ENCODE results near the gene CFAP410. TPM values are rescaled to one million over a fixed set of nuclear protein-coding genes. Genes with fewer than 3 reads are reported as not detected.

Gene CFAP410
- total RNA-seq, 1 donor from 2014 or later = 10.4 TPM

- no peak overlapping the region for H3K9ac ChIP-seq (ENCODE audit: low read length)
- DNase-seq (ENCODE audit: low read depth) (no peak), FAIRE-seq (no peak)
- H3K9me3 ChIP-seq (ENCODE audit: insufficient read depth, low read depth, low read length) = no peaks in the 10 kb centered on the region
- H3K27ac Mint-ChIP-seq (ENCODE audit: unreplicated experiment) = no peak overlapping the region
- H4K20me1 ChIP-seq (ENCODE audit: insufficient read depth, low read length) = no peaks in the 10 kb centered on the region
- H3K79me2 ChIP-seq (ENCODE audit: insufficient read depth, low read length) = no peaks in the 10 kb centered on the region
- no peak overlapping the region for H3K4me2 ChIP-seq (ENCODE audit: low read length)
- no peak overlapping the region for H3K27ac ChIP-seq (ENCODE audit: low read depth, low read length)
- H3K27me3 Mint-ChIP-seq (ENCODE audit: low read depth, unreplicated experiment) = peaks cover 72% of the 10 kb centered on the region
- no peaks in the 10 kb centered on the region for H3K36me3 Mint-ChIP-seq (ENCODE audit: low read depth, unreplicated experiment)
- H3K4me3 Mint-ChIP-seq (ENCODE audit: unreplicated experiment) = no peak overlapping the region
- H3K4me1 Mint-ChIP-seq (ENCODE audit: low read depth, unreplicated experiment) = no peaks in the 10 kb centered on the region
- H2AFZ ChIP-seq (ENCODE audit: low read depth, low read length) = no peak overlapping the region
- no peaks in the 10 kb centered on the region for H3K9me3 Mint-ChIP-seq (ENCODE audit: unreplicated experiment)
- TF ChIP-seq EZH2 (IDR thresholded peaks at IDR 0.05; ENCODE audit: insufficient read depth, low read length) (no peak), CTCF (IDR thresholded peaks at IDR 0.05; ENCODE audit: insufficient read depth, low read depth, low read length) (no peak)
- H3K4me3 ChIP-seq (ENCODE audit: insufficient read depth, low read depth, low read length) = no peak overlapping the region
- peaks cover 14% of the 10 kb centered on the region for H3K27me3 ChIP-seq (ENCODE audit: insufficient read depth, low read length)
- H3K4me1 ChIP-seq (ENCODE audit: insufficient read depth, low read length) = no peaks in the 10 kb centered on the region
- H3K36me3 ChIP-seq (ENCODE audit: insufficient read depth, low read length) = no peaks in the 10 kb centered on the region
These were observed 10.9 kb upstream of the CFAP410 start for GRCh38 chr21:44349847-44350772.

- Mint-ChIP-seq H3K27ac (ENCODE audit: unreplicated experiment) (no peak overlapping the region), H3K4me3 (ENCODE audit: unreplicated experiment) (no peak overlapping the region), H3K36me3 (ENCODE audit: low read depth, unreplicated experiment) (no peaks in the 10 kb centered on the region), H3K4me1 (ENCODE audit: low read depth, unreplicated experiment) (no peaks in the 10 kb centered on the region), H3K27me3 (ENCODE audit: low read depth, unreplicated experiment) (peaks cover 67% of the 10 kb centered on the region), H3K9me3 (ENCODE audit: unreplicated experiment) (no peaks in the 10 kb centered on the region)
- Histone ChIP-seq H2AFZ (ENCODE audit: low read depth, low read length) (no peak overlapping the region), H3K27me3 (ENCODE audit: insufficient read depth, low read length) (peaks cover 14% of the 10 kb centered on the region), H3K4me2 (ENCODE audit: low read length) (no peak overlapping the region), H3K9ac (ENCODE audit: low read length) (no peak overlapping the region), H3K4me3 (ENCODE audit: insufficient read depth, low read depth, low read length) (no peak overlapping the region), H3K27ac (ENCODE audit: low read depth, low read length) (no peak overlapping the region), H3K79me2 (ENCODE audit: insufficient read depth, low read length) (no peaks in the 10 kb centered on the region), H4K20me1 (ENCODE audit: insufficient read depth, low read length) (no peaks in the 10 kb centered on the region), H3K9me3 (ENCODE audit: insufficient read depth, low read depth, low read length) (no peaks in the 10 kb centered on the region), H3K36me3 (ENCODE audit: insufficient read depth, low read length) (no peaks in the 10 kb centered on the region), H3K4me1 (ENCODE audit: insufficient read depth, low read length) (no peaks in the 10 kb centered on the region)
- DNase-seq (ENCODE audit: low read depth) (no peak), FAIRE-seq (no peak)
- TF ChIP-seq CTCF (IDR thresholded peaks at IDR 0.05; ENCODE audit: insufficient read depth, low read depth, low read length) (no peak), EZH2 (IDR thresholded peaks at IDR 0.05; ENCODE audit: insufficient read depth, low read length) (peak; percentile 39)
These were observed 10.2 kb upstream of the CFAP410 start for GRCh38 chr21:44349416-44349846.

- Histone ChIP-seq H3K27me3 (ENCODE audit: insufficient read depth, low read length) (peaks cover 14% of the 10 kb centered on the region), H3K27ac (ENCODE audit: low read depth, low read length) (no peak overlapping the region), H2AFZ (ENCODE audit: low read depth, low read length) (no peak overlapping the region), H3K4me2 (ENCODE audit: low read length) (no peak overlapping the region), H3K36me3 (ENCODE audit: insufficient read depth, low read length) (no peaks in the 10 kb centered on the region), H3K4me1 (ENCODE audit: insufficient read depth, low read length) (no peaks in the 10 kb centered on the region), H3K9me3 (ENCODE audit: insufficient read depth, low read depth, low read length) (no peaks in the 10 kb centered on the region), H3K4me3 (ENCODE audit: insufficient read depth, low read depth, low read length) (no peak overlapping the region), H3K79me2 (ENCODE audit: insufficient read depth, low read length) (no peaks in the 10 kb centered on the region), H4K20me1 (ENCODE audit: insufficient read depth, low read length) (no peaks in the 10 kb centered on the region), H3K9ac (ENCODE audit: low read length) (no peak overlapping the region)
- H3K27me3 Mint-ChIP-seq (ENCODE audit: low read depth, unreplicated experiment) = peaks cover 61% of the 10 kb centered on the region
- TF ChIP-seq CTCF (IDR thresholded peaks at IDR 0.05; ENCODE audit: insufficient read depth, low read depth, low read length) (no peak), EZH2 (IDR thresholded peaks at IDR 0.05; ENCODE audit: insufficient read depth, low read length) (no peak)
- no peaks in the 10 kb centered on the region for H3K36me3 Mint-ChIP-seq (ENCODE audit: low read depth, unreplicated experiment)
- DNase-seq (ENCODE audit: low read depth) (no peak), FAIRE-seq (no peak)
- H3K9me3 Mint-ChIP-seq (ENCODE audit: unreplicated experiment) = no peaks in the 10 kb centered on the region
- no peaks in the 10 kb centered on the region for H3K4me1 Mint-ChIP-seq (ENCODE audit: low read depth, unreplicated experiment)
- no peak overlapping the region for H3K27ac Mint-ChIP-seq (ENCODE audit: unreplicated experiment)
- H3K4me3 Mint-ChIP-seq (ENCODE audit: unreplicated experiment) = no peak overlapping the region
These were observed 9.7 kb upstream of the CFAP410 start for GRCh38 chr21:44348861-44349260.

All from astrocyte (in vitro differentiated cells and primary cell).